ENCODE results near the gene ADAMTS12.

ADAMTS12 gene

DNA sequence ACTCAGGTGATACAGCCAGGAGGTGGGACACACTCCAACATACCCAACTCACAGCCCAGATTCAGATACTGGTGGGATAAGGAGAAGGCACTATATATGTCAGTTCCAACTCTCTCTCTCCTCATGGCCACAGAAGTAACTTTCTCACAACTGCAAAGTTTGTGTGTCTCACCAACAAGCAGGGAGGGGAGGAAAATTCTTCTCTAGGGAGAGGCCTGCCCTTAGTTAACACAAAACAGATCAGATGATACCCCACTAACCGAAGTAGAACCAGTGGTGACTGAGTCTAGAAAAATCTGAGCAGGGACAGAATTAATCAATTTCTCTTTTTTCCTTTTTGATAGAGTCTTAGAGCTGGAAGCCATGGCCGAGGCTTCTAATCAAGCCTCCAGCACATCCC, 133.1 kb downstream of the ADAMTS12 start:
- no peak overlapping the region for H3K4me3 ChIP-seq (ENCODE audit: low read depth, low read length)
- H3K27me3 ChIP-seq (ENCODE audit: control insufficient read depth, insufficient read depth, low read length) = no peaks in the 10 kb centered on the region
- H3K36me3 ChIP-seq (ENCODE audit: control insufficient read depth, insufficient read depth, low read length) = no peaks in the 10 kb centered on the region
- no peaks in the 10 kb centered on the region for H3K9me3 ChIP-seq (ENCODE audit: control insufficient read depth, insufficient read depth, low read length)
- no peak overlapping the region for H3K27ac ChIP-seq (ENCODE audit: low read depth, low read length)
- H3K9ac ChIP-seq (ENCODE audit: low read depth, low read length) = no peak overlapping the region
- peaks cover 26% of the 10 kb centered on the region for H3K4me1 ChIP-seq (ENCODE audit: control insufficient read depth, insufficient read depth, low read length)

DNA sequence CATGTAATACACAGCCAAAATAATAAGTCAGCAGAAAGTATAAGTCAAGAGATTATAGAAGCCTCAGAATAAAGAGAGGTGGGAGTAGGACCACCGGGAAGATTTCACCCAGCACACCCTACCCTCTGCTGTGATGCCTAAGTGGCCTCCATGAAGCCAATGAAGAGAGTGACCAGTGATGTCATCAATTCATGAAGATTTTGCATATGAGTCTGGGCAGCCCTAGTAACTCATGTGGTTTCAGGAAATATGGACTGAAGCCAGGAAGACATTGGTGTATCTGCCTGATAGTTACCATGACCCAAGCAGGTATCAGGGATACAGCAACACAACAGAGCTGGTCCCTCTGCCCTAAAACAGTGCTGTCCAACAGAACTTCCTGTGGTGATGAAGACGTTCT, 135.3 kb downstream of the ADAMTS12 start:
- Histone ChIP-seq H3K9me3 (ENCODE audit: control insufficient read depth, insufficient read depth, low read length) (no peaks in the 10 kb centered on the region), H3K27me3 (ENCODE audit: control insufficient read depth, insufficient read depth, low read length) (no peaks in the 10 kb centered on the region), H3K4me3 (ENCODE audit: low read depth, low read length) (no peak overlapping the region), H3K9ac (ENCODE audit: low read depth, low read length) (no peak overlapping the region), H3K36me3 (ENCODE audit: control insufficient read depth, insufficient read depth, low read length) (no peaks in the 10 kb centered on the region), H3K4me1 (ENCODE audit: control insufficient read depth, insufficient read depth, low read length) (peaks cover 16% of the 10 kb centered on the region), H3K27ac (ENCODE audit: low read depth, low read length) (no peak overlapping the region)

DNA sequence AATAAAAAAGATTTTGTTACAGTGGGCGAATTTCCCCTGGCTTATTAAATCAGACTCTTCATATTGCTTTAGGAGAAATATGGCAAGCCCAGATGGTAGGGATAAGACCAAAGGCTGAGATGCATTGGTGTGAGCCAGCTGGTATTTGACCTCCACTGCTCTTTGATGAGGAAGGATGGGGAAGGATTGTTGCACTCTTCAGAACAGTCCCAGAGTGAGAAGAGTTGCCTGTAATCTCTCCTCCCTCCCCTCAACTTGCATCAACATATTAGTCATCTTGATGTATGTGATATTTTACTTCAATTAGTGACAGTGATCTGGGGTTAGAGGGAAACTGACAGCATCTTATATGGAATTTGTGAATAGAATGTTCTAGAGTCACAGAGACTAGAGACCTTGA, 136.6 kb downstream of the ADAMTS12 start:
- no peak overlapping the region for H3K9ac ChIP-seq (ENCODE audit: low read depth, low read length)
- H3K27ac ChIP-seq (ENCODE audit: low read depth, low read length) = no peak overlapping the region
- H3K36me3 ChIP-seq (ENCODE audit: control insufficient read depth, insufficient read depth, low read length) = no peaks in the 10 kb centered on the region
- no peaks in the 10 kb centered on the region for H3K27me3 ChIP-seq (ENCODE audit: control insufficient read depth, insufficient read depth, low read length)
- peaks cover 4% of the 10 kb centered on the region; the same call in 1 of the 2 replicates for H3K4me1 ChIP-seq (ENCODE audit: control insufficient read depth, insufficient read depth, low read length)
- no peaks in the 10 kb centered on the region for H3K9me3 ChIP-seq (ENCODE audit: control insufficient read depth, insufficient read depth, low read length)
- H3K4me3 ChIP-seq (ENCODE audit: low read depth, low read length) = no peak overlapping the region

DNA sequence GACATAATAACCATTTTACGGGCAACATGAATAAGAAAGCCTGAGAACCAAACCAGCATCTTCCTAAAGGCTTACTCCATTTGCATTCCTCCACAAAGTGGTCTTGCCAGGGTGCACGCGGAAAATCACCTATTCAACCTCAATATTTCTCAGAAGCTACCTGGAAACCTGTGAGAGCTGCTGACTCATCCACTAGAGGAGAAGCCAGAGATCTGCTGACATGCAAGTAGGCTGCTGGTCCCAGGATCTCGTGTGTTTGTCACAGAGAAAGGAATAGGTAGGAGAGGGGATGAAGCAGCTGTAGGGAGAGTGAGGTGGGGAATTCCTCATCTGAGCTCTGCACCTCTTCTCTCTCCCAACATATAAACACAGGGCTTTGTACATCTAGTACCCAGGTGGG, 138.1 kb downstream of the ADAMTS12 start:
- Histone ChIP-seq H3K4me1 (ENCODE audit: control insufficient read depth, insufficient read depth, low read length) (no peaks in the 10 kb centered on the region), H3K27ac (ENCODE audit: low read depth, low read length) (no peak overlapping the region), H3K9ac (ENCODE audit: low read depth, low read length) (no peak overlapping the region), H3K27me3 (ENCODE audit: control insufficient read depth, insufficient read depth, low read length) (no peaks in the 10 kb centered on the region), H3K9me3 (ENCODE audit: control insufficient read depth, insufficient read depth, low read length) (no peaks in the 10 kb centered on the region), H3K4me3 (ENCODE audit: low read depth, low read length) (no peak overlapping the region), H3K36me3 (ENCODE audit: control insufficient read depth, insufficient read depth, low read length) (no peaks in the 10 kb centered on the region; the same call in 1 of the 2 replicates)

DNA sequence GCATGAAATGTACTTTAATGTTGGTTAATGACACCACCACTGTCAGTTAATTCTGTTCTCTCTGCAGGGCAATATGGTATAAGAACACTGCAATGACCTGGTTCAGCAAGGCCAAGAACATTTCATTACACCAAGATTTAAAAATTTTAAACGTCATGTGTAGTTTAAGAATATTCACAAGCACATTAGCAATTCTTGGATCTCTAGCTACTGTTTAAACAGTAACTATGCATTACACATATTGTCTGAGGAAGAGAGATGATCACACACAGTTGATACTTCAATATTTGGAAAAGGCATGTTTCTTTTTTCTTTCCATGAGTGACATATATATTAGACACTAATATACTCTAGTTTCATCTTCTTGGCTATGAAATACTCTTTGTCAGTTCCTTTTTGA, 143.0 kb downstream of the ADAMTS12 start:
- Histone ChIP-seq H3K4me3 (ENCODE audit: low read depth, low read length) (no peak overlapping the region), H3K27ac (ENCODE audit: low read depth, low read length) (no peak overlapping the region), H3K36me3 (ENCODE audit: control insufficient read depth, insufficient read depth, low read length) (no peaks in the 10 kb centered on the region; the same call in 1 of the 2 replicates)

DNA sequence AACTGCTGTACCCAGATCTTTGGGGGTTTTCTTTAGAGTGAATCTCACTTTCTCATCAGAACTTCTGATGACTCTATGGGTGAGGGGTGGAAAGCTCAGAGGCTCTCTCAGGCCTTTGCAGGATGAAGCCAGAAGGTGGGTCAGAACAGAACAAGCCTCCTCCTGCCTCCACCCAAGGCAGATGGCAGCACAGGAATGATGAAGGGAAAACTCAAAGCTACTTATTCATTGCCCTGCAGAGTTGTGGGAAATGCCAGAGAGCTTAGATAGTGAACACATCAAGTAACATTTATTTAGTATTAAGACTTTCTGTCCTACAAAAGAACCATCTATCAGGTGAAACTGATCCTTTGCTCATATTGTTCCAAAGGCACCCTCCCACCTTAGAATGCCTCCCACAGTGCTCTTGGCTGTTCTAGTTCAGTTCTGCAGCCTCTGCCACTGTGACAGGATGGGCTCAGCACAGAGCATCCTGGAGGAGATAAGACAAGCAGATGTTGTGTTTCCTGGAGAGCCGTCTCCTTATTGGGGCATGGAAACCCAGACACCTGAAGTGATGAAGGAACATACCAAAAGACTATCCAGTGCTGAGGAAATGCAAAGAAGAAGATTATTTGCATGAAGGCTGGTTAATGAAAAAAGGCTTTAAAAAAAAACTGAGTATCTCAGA, 146.6 kb downstream of the ADAMTS12 start:
- no peak overlapping the region for H3K27ac ChIP-seq (ENCODE audit: low read depth, low read length)
- H3K9me3 ChIP-seq (ENCODE audit: control insufficient read depth, insufficient read depth, low read length) = no peaks in the 10 kb centered on the region
- H3K27me3 ChIP-seq (ENCODE audit: control insufficient read depth, insufficient read depth, low read length) = no peaks in the 10 kb centered on the region
- H3K4me3 ChIP-seq (ENCODE audit: low read depth, low read length) = no peak overlapping the region
- no peaks in the 10 kb centered on the region; the same call in 1 of the 2 replicates for H3K36me3 ChIP-seq (ENCODE audit: control insufficient read depth, insufficient read depth, low read length)
- no peaks in the 10 kb centered on the region; the same call in 1 of the 2 replicates for H3K4me1 ChIP-seq (ENCODE audit: control insufficient read depth, insufficient read depth, low read length)
- no peak overlapping the region for H3K9ac ChIP-seq (ENCODE audit: low read depth, low read length)

More for the DNA sequence above, 143.0 kb downstream of the ADAMTS12 start:
- Histone ChIP-seq H3K4me1 (ENCODE audit: control insufficient read depth, insufficient read depth, low read length) (no peaks in the 10 kb centered on the region), H3K9ac (ENCODE audit: low read depth, low read length) (no peak overlapping the region), H3K27me3 (ENCODE audit: control insufficient read depth, insufficient read depth, low read length) (no peaks in the 10 kb centered on the region), H3K9me3 (ENCODE audit: control insufficient read depth, insufficient read depth, low read length) (no peaks in the 10 kb centered on the region)

DNA sequence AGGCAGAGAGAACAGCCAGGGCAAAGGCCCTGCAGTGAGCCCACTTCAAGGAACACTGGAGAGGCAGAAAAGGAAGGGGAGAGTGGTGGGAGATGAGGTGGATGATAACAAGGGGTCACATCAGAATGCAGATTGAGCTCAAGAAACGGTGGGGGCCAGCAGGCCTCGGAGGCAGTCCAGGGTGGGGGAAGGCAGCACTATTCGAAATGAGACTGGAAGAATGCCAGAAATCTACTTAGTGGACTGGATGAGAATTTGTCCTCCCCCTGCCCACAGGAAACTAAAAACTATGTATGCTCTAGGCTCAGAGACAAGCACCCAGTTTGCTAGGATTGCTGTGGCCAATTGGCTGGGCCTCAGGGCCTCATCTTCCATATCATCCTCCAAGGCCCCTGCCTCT, 148.7 kb downstream of the ADAMTS12 start:
- Histone ChIP-seq H3K9me3 (ENCODE audit: control insufficient read depth, insufficient read depth, low read length) (no peaks in the 10 kb centered on the region), H3K36me3 (ENCODE audit: control insufficient read depth, insufficient read depth, low read length) (no peaks in the 10 kb centered on the region), H3K27ac (ENCODE audit: low read depth, low read length) (no peak overlapping the region), H3K4me3 (ENCODE audit: low read depth, low read length) (no peak overlapping the region), H3K27me3 (ENCODE audit: control insufficient read depth, insufficient read depth, low read length) (no peaks in the 10 kb centered on the region), H3K4me1 (ENCODE audit: control insufficient read depth, insufficient read depth, low read length) (peaks cover 5% of the 10 kb centered on the region), H3K9ac (ENCODE audit: low read depth, low read length) (no peak overlapping the region)

DNA sequence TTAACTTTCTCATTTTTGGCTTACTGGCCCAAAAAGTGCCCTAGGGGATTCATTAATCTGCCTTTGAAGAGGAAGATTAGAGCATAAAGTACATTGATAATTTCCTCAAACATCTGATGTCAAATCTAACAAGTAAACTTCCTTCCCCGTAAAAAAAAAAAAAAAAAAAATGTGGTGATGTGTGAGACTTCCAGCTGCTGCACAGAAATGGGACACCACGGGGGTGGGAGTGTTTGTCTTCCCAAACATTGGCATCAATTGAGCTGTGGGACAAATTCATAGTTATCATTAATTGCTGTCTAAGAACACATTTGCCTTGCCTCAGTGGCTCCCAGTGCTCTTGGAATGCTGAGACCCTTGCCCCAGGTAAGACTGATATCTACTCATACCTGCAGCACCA, 149.6 kb downstream of the ADAMTS12 start:
- no peak overlapping the region for H3K4me3 ChIP-seq (ENCODE audit: low read depth, low read length)
- H3K9ac ChIP-seq (ENCODE audit: low read depth, low read length) = no peak overlapping the region
- no peaks in the 10 kb centered on the region for H3K9me3 ChIP-seq (ENCODE audit: control insufficient read depth, insufficient read depth, low read length)
- no peaks in the 10 kb centered on the region for H3K27me3 ChIP-seq (ENCODE audit: control insufficient read depth, insufficient read depth, low read length)
- no peak overlapping the region for H3K27ac ChIP-seq (ENCODE audit: low read depth, low read length)
- no peaks in the 10 kb centered on the region for H3K36me3 ChIP-seq (ENCODE audit: control insufficient read depth, insufficient read depth, low read length)
- peaks cover 11% of the 10 kb centered on the region for H3K4me1 ChIP-seq (ENCODE audit: control insufficient read depth, insufficient read depth, low read length)

DNA sequence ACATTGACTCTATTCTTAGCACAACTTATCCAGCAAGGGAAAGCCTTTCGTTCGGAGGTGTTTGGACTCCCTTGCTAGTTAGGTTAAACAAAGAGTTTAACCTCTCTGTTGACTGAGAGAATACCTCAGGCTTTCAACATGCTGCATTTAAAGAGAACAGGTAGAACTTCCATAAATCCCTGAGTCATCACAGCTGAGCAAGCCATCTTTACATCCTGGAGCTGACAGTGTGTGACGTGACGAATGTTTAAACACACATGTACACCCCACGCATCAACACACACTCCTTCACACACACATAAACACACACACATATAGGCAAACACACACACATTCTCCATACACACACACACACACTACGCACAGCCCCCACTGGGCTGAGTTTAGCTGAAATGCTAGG, 152.8 kb downstream of the ADAMTS12 start:
- Histone ChIP-seq H3K27me3 (ENCODE audit: control insufficient read depth, insufficient read depth, low read length) (no peaks in the 10 kb centered on the region), H3K36me3 (ENCODE audit: control insufficient read depth, insufficient read depth, low read length) (no peaks in the 10 kb centered on the region), H3K9ac (ENCODE audit: low read depth, low read length) (no peak overlapping the region), H3K27ac (ENCODE audit: low read depth, low read length) (no peak overlapping the region), H3K9me3 (ENCODE audit: control insufficient read depth, insufficient read depth, low read length) (no peaks in the 10 kb centered on the region), H3K4me3 (ENCODE audit: low read depth, low read length) (no peak overlapping the region), H3K4me1 (ENCODE audit: control insufficient read depth, insufficient read depth, low read length) (peaks cover 13% of the 10 kb centered on the region)

DNA sequence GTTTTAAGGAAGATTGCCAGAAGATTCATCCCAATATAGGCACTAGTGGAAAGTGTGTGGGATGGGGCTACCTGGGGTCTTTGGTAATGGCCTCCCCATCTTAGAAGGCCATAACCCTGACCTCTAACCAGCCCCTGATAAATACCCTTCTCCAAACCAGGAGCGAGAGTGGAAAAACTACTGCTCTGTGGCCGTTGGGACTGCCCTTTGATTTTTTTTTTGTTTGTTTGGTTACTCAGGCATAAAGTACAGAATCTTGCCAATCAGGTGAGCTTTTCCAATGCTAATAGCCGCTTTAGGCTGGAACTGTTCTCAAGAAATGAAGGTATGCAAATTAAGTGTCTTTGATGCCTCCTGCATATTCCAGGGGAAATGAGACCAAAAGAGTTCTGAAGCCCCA, 153.7 kb downstream of the ADAMTS12 start:
- H3K27ac ChIP-seq (ENCODE audit: low read depth, low read length) = no peak overlapping the region
- H3K36me3 ChIP-seq (ENCODE audit: control insufficient read depth, insufficient read depth, low read length) = no peaks in the 10 kb centered on the region
- peaks cover 13% of the 10 kb centered on the region for H3K4me1 ChIP-seq (ENCODE audit: control insufficient read depth, insufficient read depth, low read length)
- H3K4me3 ChIP-seq (ENCODE audit: low read depth, low read length) = no peak overlapping the region
- no peak overlapping the region for H3K9ac ChIP-seq (ENCODE audit: low read depth, low read length)
- H3K27me3 ChIP-seq (ENCODE audit: control insufficient read depth, insufficient read depth, low read length) = no peaks in the 10 kb centered on the region
- H3K9me3 ChIP-seq (ENCODE audit: control insufficient read depth, insufficient read depth, low read length) = no peaks in the 10 kb centered on the region

DNA sequence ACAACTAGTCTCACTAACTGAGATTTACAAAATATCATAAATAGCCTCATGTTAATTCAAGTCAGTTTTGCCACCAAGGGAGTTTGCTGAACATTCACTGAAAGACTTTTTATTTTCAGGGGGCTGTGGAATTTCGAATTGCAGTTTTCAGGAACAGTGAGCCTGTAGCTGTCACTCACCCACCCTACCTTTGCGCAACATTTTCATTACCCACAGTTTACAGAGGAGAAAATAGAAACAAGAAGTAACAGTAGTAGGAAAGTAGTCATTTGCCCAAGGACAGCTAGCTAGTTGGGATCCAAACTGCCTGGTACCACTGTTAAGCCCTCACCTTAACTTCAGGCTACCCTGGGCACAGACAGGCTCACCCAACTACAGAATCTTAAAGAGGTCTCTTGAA, 154.1 kb downstream of the ADAMTS12 start:
- H3K4me3 ChIP-seq (ENCODE audit: low read depth, low read length) = no peak overlapping the region
- H3K9me3 ChIP-seq (ENCODE audit: control insufficient read depth, insufficient read depth, low read length) = no peaks in the 10 kb centered on the region
- no peak overlapping the region for H3K27ac ChIP-seq (ENCODE audit: low read depth, low read length)
- no peaks in the 10 kb centered on the region for H3K27me3 ChIP-seq (ENCODE audit: control insufficient read depth, insufficient read depth, low read length)
- no peak overlapping the region for H3K9ac ChIP-seq (ENCODE audit: low read depth, low read length)
- peaks cover 13% of the 10 kb centered on the region; the same call in 1 of the 2 replicates for H3K4me1 ChIP-seq (ENCODE audit: control insufficient read depth, insufficient read depth, low read length)
- no peaks in the 10 kb centered on the region for H3K36me3 ChIP-seq (ENCODE audit: control insufficient read depth, insufficient read depth, low read length)
